K562 treated with DMSO at 1 percent for 12 hours (cell line): ENCODE results near the gene WWC1. TPM values are rescaled to one million over a fixed set of nuclear protein-coding genes. Genes with fewer than 3 reads are reported as not detected.

ENCODE experiments used
- total RNA-seq: library from RNA; unstranded; fragments of 300-600 nt; gene quantifications from 2 replicates; pipeline ENCODE4 v1.2.3, GENCODE V29; 2022; ENCODE audit not compliant: insufficient read depth

The WWC1 gene
- total RNA-seq = not detected in 2 replicates

DNA sequence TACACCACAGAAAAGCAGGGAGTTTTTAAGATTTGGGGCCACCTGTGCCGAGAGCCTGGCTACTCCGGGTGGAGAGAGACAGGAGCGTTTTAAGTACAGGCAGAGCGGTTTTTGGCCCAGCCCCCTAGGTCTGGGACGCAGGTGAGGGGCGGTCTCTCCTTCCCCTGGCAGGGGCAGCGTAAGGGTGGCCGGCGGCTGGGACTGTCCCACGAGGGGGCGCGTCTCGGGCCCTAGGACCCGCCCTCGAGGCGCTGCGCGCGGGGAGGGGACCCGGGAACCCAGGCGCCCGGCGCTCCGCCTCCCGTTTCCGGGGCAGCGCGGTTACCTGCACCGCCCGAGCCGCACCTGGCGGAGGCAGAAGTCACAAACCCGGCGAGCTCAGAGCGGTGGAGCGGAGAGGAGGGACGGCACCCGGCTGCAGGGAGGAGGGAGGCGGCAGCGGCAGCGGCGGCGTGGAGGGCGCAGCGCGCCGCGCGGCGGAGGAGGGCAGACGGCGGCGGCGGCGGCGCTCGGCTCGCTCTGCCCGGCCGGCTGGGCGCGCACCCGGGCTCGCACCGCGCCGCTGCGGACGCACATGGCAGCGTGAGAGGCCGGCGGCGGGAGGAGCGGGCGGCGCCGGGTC, at the start of gene WWC1:
WWC1 (plus strand) TSS at position 304 of the 622 bp plus-strand sequence. CDS start 508 bp downstream, outside the sequence.

DNA sequence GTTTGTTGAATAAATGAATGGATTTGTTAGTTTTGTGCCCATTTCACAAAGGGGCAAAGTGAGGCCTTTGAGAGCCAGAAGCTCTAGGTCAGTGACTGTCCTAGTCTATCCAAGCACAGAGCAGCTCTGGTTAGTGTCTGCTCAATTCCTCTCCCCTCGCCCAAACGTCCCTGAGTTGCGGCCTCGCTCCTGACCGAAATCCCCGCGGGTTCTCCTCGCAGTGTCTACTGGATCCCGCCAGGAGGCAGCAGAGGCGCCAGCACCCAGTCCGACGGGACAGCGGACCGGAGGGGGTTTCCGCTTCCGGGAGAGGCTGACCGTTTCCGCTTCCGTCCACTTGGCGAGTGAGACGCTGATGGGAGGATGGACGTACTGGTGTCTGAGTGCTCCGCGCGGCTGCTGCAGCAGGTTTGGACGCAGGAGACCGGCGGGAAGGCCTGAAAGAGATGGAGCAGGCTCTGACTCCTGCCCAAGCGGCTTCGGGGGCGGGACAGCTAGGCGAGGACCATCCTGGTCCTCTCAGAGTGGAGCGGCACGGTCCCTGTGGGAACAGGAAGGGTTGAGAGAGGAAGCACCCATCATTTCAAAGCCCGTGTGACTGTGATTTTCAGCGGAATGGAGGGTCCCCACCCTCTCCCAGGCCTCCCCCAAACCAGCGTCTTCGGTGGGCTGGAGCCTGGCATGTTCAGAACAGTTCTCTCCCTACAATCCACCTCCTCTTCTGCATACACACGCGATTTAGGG, 194.9 kb downstream of the WWC1 start, which contains the start of gene RARS1:
RARS1 (plus strand) TSS at position 336 of the 744 bp plus-strand sequence; CDS start at position 364, 28 bp downstream.

Other genes with a start within 250 kb of the WWC1 start
- gene RARS1, start 194.8 kb downstream of the WWC1 start, total RNA-seq = 48.0 and 69.8 TPM in 2 replicates
- not detected in 2 replicates for gene FBLL1, start 237.7 kb downstream of the WWC1 start, total RNA-seq